NCI-H69 (cell line): ENCODE measurements around the gene SLC2A4RG.

ENCODE experiments used
- DNase-seq: peaks from one replicate; lab custom pipeline; 2025; lab: John Stamatoyannopoulos, UW

The SLC2A4RG gene

GRCh38 chr20:63778034-63778752 lies 38.6 kb downstream of the SLC2A4RG start:
- DNase-seq = no peak

- DNase-seq = no peak
Measured at GRCh38 chr20:63778857-63779256, 39.3 kb downstream of the SLC2A4RG start.

DNA sequence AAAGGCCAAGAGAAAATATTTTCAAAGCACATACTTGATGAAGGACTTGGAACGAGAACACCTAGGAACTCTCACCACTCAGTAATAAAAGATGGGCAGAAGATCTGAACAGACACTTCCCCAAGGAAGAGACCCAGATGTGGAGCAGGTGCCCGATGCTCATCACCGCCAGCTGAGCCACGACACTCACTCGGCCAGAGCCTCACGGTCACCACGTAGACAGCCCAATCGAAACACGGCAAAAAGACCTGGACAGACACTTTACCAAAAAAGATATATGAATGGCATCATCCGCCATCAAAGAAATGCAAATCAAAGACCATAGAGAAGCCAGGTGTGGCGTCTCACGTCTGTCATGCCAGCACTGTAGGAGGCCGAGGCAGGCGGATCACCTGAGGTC lies 41.6 kb downstream of the SLC2A4RG start:
- no peak for DNase-seq

GRCh38 chr20:63782051-63782471 lies 42.5 kb downstream of the SLC2A4RG start:
- DNase-seq = no peak

- no peak for DNase-seq
Measured at GRCh38 chr20:63782521-63782971, 43.0 kb downstream of the SLC2A4RG start.

DNA sequence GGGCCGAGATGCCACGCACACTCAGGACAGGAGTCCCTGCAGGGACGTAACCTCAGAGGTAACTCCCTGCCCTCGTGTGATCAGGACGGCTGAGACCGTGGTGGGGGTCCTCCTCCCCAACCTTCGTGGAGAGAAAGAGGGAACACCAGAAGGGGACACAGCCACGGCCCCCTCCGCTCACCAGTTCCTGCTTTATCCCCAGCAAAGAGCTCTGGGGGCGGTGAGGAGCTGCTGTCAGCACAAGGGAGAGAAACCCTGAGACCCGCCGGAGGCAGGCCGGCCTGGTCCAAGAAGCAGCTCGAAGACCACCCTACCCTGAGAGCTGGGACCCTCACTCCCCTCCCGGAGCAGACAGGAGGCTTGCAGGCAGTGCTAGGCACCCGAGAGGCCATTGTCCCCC lies 44.4 kb downstream of the SLC2A4RG start:
- DNase-seq = no peak

GRCh38 chr20:63785691-63786131 lies 46.1 kb downstream of the SLC2A4RG start:
- no peak for DNase-seq

DNA sequence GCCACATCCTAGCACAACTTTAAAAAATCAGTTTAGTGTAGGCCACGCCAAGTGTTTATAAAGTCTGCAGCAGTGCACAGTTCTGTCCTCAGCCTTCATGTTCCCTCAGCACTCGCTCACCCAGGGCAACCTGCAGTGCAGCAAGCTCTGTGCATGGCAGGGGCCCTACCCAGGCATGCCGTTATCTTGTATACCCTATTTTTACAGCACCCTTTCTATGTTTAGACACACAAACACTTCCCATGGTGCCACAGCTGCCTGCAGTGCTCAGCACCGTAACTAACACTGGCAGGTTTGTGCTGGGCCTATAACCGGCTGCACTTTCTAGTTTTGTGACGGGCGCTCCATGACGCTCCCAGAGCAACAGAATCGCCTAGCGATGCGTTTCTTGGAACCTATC lies 47.7 kb downstream of the SLC2A4RG start:
- no peak for DNase-seq

DNA sequence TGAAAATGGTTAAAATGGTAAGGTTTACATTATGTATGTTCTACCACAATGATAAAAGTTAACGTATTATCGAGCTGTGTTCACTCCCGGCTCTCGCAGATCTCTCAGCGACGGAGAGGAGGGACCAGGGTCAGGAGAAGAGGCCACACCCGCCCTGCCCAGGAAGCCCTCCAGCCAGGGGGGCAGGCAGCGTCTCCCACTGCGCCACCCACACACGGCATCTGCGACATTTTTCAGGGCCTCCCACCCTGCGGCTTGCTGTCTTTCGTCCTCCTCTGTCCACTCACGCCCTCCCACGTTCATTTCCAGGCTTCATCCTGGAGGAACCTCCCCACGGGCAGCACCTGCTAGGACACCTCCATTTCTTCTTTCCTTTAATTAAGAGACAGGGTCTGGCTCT lies 48.2 kb downstream of the SLC2A4RG start:
- DNase-seq = no peak

DNA sequence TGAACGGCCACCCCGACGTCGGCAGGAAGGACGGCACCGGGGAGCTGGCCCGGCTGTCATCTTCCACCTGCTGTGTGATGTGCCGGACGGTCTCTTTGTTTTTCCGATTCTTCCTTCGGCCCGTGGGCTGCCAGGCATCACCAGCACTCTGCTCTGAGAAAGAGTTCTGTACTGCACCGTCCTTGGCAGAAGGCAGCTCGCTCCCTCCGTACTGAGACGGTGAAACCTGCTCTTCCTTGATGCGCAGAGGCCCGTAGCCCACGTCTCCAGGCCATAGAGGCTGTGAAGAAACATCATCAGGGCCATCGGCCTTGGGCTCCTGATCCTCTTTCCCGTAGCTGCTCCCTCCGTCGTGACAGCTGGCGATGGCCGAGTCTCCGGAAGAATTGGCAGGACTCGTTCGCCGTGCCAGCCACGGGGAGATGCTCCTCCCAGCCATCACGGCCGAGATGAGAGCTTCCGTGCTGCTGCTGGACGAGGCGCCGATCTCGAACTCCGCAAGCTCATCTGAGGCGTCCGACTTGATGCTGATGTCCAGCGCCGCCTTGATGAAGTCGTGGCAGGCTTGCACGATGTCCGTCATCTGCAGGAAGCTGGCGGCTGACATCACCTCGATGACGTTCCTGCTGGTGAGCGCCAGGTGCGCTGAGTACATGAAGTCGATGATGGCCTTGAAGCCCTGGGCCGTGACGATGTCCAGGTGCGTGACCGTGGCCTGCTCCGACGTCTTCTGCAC lies 50.4 kb downstream of the SLC2A4RG start:
- no peak for DNase-seq

DNA sequence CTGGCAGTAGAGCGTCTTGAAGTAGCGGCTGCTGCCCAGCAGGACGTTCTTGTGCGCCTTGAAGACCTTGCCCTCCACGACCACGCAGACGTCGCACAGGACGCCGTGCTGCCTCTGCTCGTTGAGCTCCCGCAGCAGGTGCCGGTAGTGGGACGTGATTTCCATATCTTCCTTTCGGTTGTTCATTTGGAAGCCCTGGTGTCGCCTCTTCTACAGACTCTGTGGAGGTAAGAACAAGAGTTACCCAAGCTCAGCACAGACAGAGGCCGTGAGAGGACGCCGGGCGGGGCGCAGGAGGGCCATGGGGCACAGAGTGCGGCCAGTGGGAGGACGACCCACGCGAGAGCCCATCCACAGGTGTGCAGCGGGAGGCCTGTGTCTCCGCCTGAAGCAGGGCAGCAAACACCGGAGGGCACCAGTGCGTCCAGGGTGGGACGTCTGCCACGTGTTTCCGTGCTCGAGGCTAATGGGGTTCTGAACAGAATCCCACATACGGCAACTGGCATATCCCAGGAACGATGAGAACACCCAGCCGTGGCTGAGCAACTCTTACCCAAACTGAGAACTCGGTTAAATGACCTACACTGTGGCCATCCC lies 51.1 kb downstream of the SLC2A4RG start:
- no peak for DNase-seq

DNA sequence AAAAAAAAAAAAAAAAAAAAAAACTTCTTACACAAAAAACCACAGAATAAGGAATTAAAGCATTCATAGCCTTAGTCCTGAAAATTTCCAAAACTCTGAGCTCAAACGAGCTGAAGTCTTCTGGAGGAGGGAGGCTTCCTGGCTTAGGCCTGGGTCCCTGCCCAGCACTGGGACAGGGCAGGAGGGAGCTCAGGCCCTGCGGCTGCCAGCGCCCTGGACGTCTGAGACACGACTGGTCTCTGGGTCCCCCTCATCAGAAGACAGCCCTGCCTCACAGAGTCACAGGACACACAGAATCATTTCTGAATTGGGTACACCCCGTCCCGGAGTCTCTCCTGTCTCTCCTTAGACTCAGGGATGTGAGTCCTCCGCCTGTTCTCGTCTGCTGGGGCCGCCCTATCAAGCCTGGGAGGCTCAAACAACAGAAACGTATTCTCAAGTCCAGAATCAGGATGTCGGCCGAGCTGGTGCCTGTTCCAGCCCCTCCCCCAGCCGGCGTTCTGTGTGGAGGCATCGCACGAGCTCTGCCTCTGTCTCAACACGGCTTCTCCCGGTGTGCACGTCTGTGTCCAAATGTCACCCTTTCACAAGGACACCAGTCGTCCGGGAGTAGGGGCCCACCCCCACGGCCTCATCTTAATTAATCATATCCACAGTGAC lies 52.1 kb downstream of the SLC2A4RG start:
- DNase-seq = no peak

GRCh38 chr20:63792866-63793265 lies 53.3 kb downstream of the SLC2A4RG start:
- no peak for DNase-seq
